Gastrocnemius medialis (tissue), 4 donors: ENCODE measurements around the gene RASA4. TPM values are rescaled to one million over a fixed set of nuclear protein-coding genes. Genes with fewer than 3 reads are reported as not detected.
"Not testable (repeated sequence)": the region's sequence is repeated elsewhere in the genome, so short reads cannot be mapped to it uniquely, and the experiment has no call there.

ENCODE experiments used
- ATAC-seq, 2 donors: fragments of 150-250 bp; one replicate each; pipeline ENCODE4 v1.9.1; 2016
- DNase-seq, 2 donors: peaks; one replicate each; pipeline ENCODE4 v3.0.0-alpha.2; 2019
- H3K27ac ChIP-seq, 4 donors: fragments of 200-600 bp; sonication (generic); 1 replicate in 1 of 4; 2 replicates in 3 of 4; pipeline ENCODE4 v1.5.1; 2016 to 2018; ENCODE audit warnings: mild to moderate bottlenecking in 2 of 4, moderate library complexity in 1 of 4
- H3K27me3 ChIP-seq, 3 donors: fragments of 200-600 bp; sonication (generic) in 2 of 3; 1 replicate in 1 of 3; 2 replicates in 2 of 3; pipeline versions ENCODE4 v1.5.1 to v1.6.0; 2016 to 2019; ENCODE audit warnings: mild to moderate bottlenecking in 1 of 3, moderate library complexity in 1 of 3
- H3K36me3 ChIP-seq, 2 donors: fragments of 200-600 bp; sonication (generic) in 1 of 2; one replicate each; pipeline ENCODE4 v1.5.1; 2017 to 2018
- H3K4me1 ChIP-seq, 2 donors: fragments of 200-600 bp; sonication (generic) in 1 of 2; one replicate each; pipeline ENCODE4 v1.5.1; 2016 to 2017; ENCODE audit warnings: mild to moderate bottlenecking in 2 of 2
- H3K4me3 ChIP-seq, 4 donors: fragments of 200-600 bp; sonication (generic) in 3 of 4; 1 replicate in 1 of 4; 2 replicates in 3 of 4; pipeline ENCODE4 v1.5.1; 2016 to 2019; ENCODE audit warnings: mild to moderate bottlenecking in 2 of 4
- H3K9me3 ChIP-seq, 3 donors: fragments of 200-600 bp; sonication (generic) in 2 of 3; 1 replicate in 1 of 3; 2 replicates in 2 of 3; pipeline ENCODE4 v1.5.1; 2016 to 2019
- CTCF ChIP-seq, 5 experiments: fragments of 450-650 bp in 3 of 5; fragments of 200-600 bp in 2 of 5; sonication (generic) in 2 of 5; IDR thresholded peaks in 4 of 5; conservative IDR thresholded peaks in 1 of 5; 1 replicate in 4 of 5; 2 replicates in 1 of 5; pipeline ENCODE4 v1.5.1; 2016 to 2019; ENCODE audit warnings: antibody characterized with exemption in 5 of 5, mild to moderate bottlenecking in 3 of 5, moderate library complexity in 3 of 5
- POLR2A ChIP-seq, 2 donors: fragments of 450-650 bp; IDR thresholded peaks; one replicate each; pipeline ENCODE4 v1.6.1; 2017; ENCODE audit warnings: antibody characterized with exemption in 2 of 2, mild to moderate bottlenecking in 2 of 2, moderate library complexity in 2 of 2
- in situ Hi-C, 4 donors: fragments of 200-750 bp; cut with MboI; loops; one replicate each; pipeline versions ENCODE4 v1.15.0 to v1.8.0; 2017; ENCODE audit warnings: low sequenced_read_pairs in 4 of 4
- intact Hi-C: fragments of 100-400 bp; cut with DNase I; formaldehyde crosslinking; loops from one replicate; pipeline ENCODE4 v1.15.1; 2023; ENCODE audit warnings: low total_unique reads
- total RNA-seq, 4 donors: library from RNA; depleted of rRNA; stranded (reverse); fragments of >200 nt; gene quantifications; one replicate each; pipeline versions ENCODE4 v1.1.0 to v1.2.3, GENCODE V29; 2016

The RASA4 gene
- total RNA-seq, 4 donors from 2014 or later: 52.4 to 329 (median 177) TPM

DNA sequence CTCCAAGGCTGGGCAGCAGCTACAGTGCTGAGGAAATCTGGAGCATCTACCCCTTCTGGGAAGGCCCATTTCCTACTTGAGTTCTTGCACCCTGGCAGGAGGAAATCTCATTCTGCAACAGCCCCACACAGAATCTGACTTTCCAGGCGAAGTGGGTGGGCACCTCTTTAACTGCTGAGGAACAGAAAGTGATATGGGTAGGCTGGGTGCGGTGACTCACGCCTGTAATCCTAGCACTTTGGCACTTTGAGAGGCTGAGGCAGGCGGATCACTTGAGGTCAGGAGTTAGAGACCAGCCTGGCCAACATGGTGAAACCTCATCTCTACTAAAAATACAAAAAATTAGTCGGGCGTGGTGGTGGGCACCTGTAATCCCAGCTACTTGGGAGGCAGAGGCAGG lies 41.9 kb downstream of the RASA4 start:
- H3K4me3 ChIP-seq, intact Hi-C loops: not testable (repeated sequence)

GRCh38 chr7:102572261-102573239 lies 44.0 kb downstream of the RASA4 start, which contains the start of gene POLR2J3:
TSS of gene POLR2J3 (minus strand) at chr7:102572583. CDS start at chr7:102572521, 62 bp downstream.
- TF ChIP-seq POLR2A (IDR thresholded peaks at IDR 0.05) (peak in 1 of 2 donors; percentile 45), CTCF (IDR thresholded peaks at IDR 0.05 in 4 of 5, conservative IDR thresholded peaks at IDR 0.05 in 1 of 5) (peak in 4 of 5 experiments; percentile 30 to 68 (median 60))
- peak; percentile 88 to 98 for DNase-seq
- peak; percentile 89 to 96 for ATAC-seq
- H3K36me3 ChIP-seq, in situ Hi-C loops, H3K4me1 ChIP-seq, H3K9me3 ChIP-seq, H3K27me3 ChIP-seq, intact Hi-C loops: not testable (repeated sequence)
- Histone ChIP-seq H3K27ac (peak within 1 kb of the TSS; percentile 82 to 88 (median 84)), H3K4me3 (peak within 1 kb of the TSS; percentile 74 to 99 (median 84))

More for the DNA sequence above, 41.9 kb downstream of the RASA4 start:
- H3K9me3 ChIP-seq, H3K36me3 ChIP-seq, DNase-seq, H3K27me3 ChIP-seq, in situ Hi-C loops, H3K4me1 ChIP-seq: not testable (repeated sequence)
- H3K27ac ChIP-seq: peak overlapping the region in 1 of 4 donors; percentile 74
- peak; percentile 17 to 51 for ATAC-seq

DNA sequence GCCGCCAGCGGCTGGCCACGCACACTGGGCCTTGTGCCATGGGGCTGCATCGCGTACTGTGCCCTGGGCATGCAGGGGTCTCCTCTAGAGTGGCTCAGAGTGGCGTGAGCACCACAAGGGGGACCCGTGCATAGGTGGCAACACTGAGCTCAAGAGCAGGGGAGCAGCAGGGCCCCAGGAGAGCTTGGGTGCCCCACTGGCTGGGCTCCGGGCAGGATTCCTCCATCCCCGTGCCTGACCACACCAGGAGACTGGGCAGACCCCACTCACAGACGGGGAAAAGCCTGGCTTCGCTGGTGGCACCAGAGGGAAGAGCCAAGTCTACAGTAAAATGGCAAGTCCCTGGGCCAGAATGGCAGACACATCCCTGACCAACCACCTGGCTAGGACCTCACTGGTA lies 47.9 kb downstream of the RASA4 start:
- in situ Hi-C loops, intact Hi-C loops, DNase-seq: not testable (repeated sequence)

DNA sequence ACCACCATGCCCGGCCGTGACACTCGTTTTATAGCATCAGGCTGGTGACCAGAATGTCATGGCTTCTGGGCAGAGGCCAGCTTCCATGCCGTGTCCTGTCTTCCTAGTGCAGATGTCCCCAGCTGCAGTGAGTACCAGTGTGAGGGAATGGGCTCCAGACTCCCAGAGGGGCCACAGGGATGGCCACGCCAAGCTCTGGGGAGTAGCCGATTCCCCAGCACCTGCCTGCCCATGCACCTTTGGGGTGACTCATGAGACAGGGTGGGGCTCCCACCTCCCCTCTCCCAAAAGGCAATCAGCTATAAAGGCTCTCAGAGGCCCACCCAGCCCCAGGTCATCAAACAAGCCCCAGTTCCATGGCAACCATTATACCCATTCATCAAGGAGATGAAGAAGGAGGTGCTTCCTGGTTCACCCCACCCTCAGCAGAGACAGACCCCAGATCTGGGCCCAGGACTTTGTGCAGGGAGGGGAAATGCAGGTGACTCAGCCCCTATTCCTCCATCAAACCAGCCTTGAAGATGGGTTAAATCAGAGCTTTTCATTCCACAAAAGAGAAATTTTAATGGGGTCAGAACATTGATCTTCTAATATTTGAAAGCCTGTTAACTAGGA lies 65.6 kb downstream of the RASA4 start, which contains the start of gene SPDYE2:
Gene SPDYE2 (plus strand): TSS at position 419 of the 615 bp plus-strand sequence. CDS start 2,030 bp downstream, outside the sequence.
- ATAC-seq: peak in 1 of 2 donors; percentile 11
- in situ Hi-C loops, DNase-seq, H3K4me1 ChIP-seq, H3K27ac ChIP-seq, H3K9me3 ChIP-seq, H3K27me3 ChIP-seq, H3K36me3 ChIP-seq, H3K4me3 ChIP-seq, intact Hi-C loops: not testable (repeated sequence)

More for the DNA sequence above, 47.9 kb downstream of the RASA4 start:
- H3K4me3 ChIP-seq, H3K27me3 ChIP-seq, H3K9me3 ChIP-seq, H3K27ac ChIP-seq, ATAC-seq, H3K4me1 ChIP-seq, H3K36me3 ChIP-seq: not testable (repeated sequence)

DNA sequence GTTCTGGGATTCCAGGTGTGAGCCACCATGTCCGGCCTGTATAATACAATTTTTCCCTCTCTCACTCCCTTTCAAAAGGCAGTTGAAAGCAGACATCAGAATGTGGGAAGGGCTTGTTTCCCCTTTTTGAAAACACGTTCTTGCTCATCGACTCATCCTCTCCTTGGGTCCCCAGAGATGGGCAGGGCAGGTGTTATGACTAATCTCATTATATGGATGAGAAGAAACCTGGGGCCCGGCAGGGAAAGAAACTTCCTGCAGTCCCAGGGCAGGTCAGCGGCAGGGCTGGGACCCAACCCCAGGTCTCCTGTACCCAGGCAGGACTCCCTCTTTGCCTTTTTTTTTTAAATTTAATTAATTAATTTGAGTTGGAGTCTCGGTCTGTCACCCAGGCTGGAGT lies 70.2 kb downstream of the RASA4 start:
- ATAC-seq, H3K4me1 ChIP-seq, H3K4me3 ChIP-seq, DNase-seq, H3K9me3 ChIP-seq, in situ Hi-C loops, H3K27ac ChIP-seq, intact Hi-C loops, H3K36me3 ChIP-seq, H3K27me3 ChIP-seq: not testable (repeated sequence)

GRCh38 chr7:102545288-102545687 lies 71.3 kb downstream of the RASA4 start:
- DNase-seq, H3K27ac ChIP-seq, intact Hi-C loops: not testable (repeated sequence)

DNA sequence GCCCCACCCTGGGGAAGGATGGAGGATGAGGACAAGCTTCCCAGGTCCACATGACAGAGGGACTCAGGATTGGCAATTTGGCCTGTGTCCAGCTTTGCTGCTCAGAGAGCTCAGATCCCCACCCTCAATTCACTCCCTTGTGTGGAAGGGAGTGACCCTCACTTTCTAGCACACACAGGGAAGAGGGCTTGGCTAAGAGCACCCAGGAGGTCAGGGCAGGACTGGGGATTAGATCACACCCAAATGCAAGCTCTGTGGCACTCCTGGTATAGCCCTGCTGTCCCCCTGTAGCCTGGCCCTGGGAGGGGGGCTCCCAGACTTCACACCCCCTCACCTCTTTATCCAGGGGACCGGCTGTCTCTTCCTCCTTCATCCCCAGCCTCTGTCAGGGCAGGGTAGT lies 72.2 kb downstream of the RASA4 start:
- H3K9me3 ChIP-seq, H3K4me1 ChIP-seq, intact Hi-C loops, H3K4me3 ChIP-seq, H3K27ac ChIP-seq, ATAC-seq, H3K27me3 ChIP-seq, in situ Hi-C loops, DNase-seq, H3K36me3 ChIP-seq: not testable (repeated sequence)

More at GRCh38 chr7:102545288-102545687, 71.3 kb downstream of the RASA4 start:
- H3K9me3 ChIP-seq, H3K4me3 ChIP-seq, H3K27me3 ChIP-seq, ATAC-seq, in situ Hi-C loops, H3K4me1 ChIP-seq, H3K36me3 ChIP-seq: not testable (repeated sequence)

GRCh38 chr7:102543596-102543995 lies 73.0 kb downstream of the RASA4 start, which contains the start of gene UPK3BL2:
TSS of gene UPK3BL2 (minus strand) at chr7:102543696. CDS start at chr7:102543636, 60 bp downstream.
- in situ Hi-C loops, H3K4me1 ChIP-seq, ATAC-seq, intact Hi-C loops, H3K36me3 ChIP-seq, H3K27me3 ChIP-seq, DNase-seq, H3K4me3 ChIP-seq, H3K27ac ChIP-seq, H3K9me3 ChIP-seq: not testable (repeated sequence)

- H3K9me3 ChIP-seq, in situ Hi-C loops, H3K27ac ChIP-seq, H3K27me3 ChIP-seq, ATAC-seq, H3K4me1 ChIP-seq, H3K4me3 ChIP-seq, intact Hi-C loops, H3K36me3 ChIP-seq, DNase-seq: not testable (repeated sequence)
Measured at GRCh38 chr7:102542771-102543170, 73.8 kb downstream of the RASA4 start.

DNA sequence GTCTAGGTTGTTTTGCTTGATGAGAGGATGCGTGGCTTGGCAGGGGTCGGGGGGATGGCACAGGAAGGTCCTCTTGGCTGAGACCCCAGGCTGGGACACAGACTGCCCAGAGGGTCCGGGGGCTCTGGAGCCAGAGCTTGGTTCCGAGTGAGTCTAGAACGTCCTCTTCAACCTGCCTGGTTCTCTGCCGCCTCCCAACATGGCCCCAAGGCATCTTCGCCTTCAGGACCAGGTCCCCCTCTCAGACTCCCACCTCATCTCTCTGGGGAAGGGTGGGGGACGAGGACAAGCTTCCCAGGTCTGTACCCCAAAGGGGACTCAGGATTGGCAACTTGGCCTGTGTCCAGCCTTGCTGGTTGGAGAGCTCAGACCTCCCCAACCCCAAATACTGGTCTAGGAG lies 74.5 kb downstream of the RASA4 start:
- H3K4me3 ChIP-seq, intact Hi-C loops, H3K4me1 ChIP-seq, H3K36me3 ChIP-seq, ATAC-seq, DNase-seq, H3K27ac ChIP-seq, H3K27me3 ChIP-seq, in situ Hi-C loops, H3K9me3 ChIP-seq: not testable (repeated sequence)
